ENCODE results near the gene SUMO3. TPM values are rescaled to one million over a fixed set of nuclear protein-coding genes. Genes with fewer than 3 reads are reported as not detected.

Gene SUMO3
- total RNA-seq, 1 experiment from 2014 or later = 82.9 TPM

- no peak for DNase-seq
- Mint-ChIP-seq H3K4me1 (peaks cover 15 to 20% of the 10 kb centered on the region in 2 experiments), H3K36me3 (ENCODE audit: insufficient read depth in 1 of 3, low read depth in 3 of 3) (peaks cover 13 to 29% (median 17%) of the 10 kb centered on the region in 3 experiments), H3K27ac (no peak overlapping the region), H3K27me3 (ENCODE audit: low read depth) (peaks cover 30% of the 10 kb centered on the region), H3K9me3 (peaks cover 38 to 42% of the 10 kb centered on the region in 2 experiments), H3K4me3 (peak overlapping the region; percentile 52 to 71; a peak in 3 of 5 replicates)
- Histone ChIP-seq H3K18ac (ENCODE audit: insufficient read length, low read depth, low read length) (no peak overlapping the region), H2AFZ (ENCODE audit: low read length) (no peak overlapping the region), H4K5ac (ENCODE audit: insufficient read length, low read depth, low read length) (no peak overlapping the region), H3K23me2 (ENCODE audit: insufficient read length, low read depth, low read length, poor library complexity, severe bottlenecking) (peaks cover 8% of the 10 kb centered on the region), H3K14ac (ENCODE audit: insufficient read depth, low read length) (no peak overlapping the region), H2BK20ac (ENCODE audit: low read depth, low read length, poor library complexity, severe bottlenecking) (no peak overlapping the region), H3K4me1 (ENCODE audit: insufficient read depth, low read length) (no peaks in the 10 kb centered on the region), H2BK12ac (ENCODE audit: insufficient read length, low read depth, low read length) (no peak overlapping the region), H3K4ac (ENCODE audit: low read depth, low read length) (no peak overlapping the region), H3K9me3 (ENCODE audit: control insufficient read depth, low read depth, low read length) (peaks cover 21% of the 10 kb centered on the region), H2BK120ac (ENCODE audit: low read depth, low read length, poor library complexity, severe bottlenecking) (no peak overlapping the region), H3K4me2 (ENCODE audit: insufficient read depth, insufficient read length, low read length) (peak overlapping the region; percentile 1), H4K8ac (replicated peaks; ENCODE audit: insufficient read length, low read depth, low read length) (no peak overlapping the region), H3K27me3 (ENCODE audit: insufficient read depth, low read length) (no peaks in the 10 kb centered on the region; the same call in 1 of the 2 replicates), H3K23ac (ENCODE audit: insufficient read length, low read depth, low read length) (no peak overlapping the region), H4K91ac (ENCODE audit: insufficient read length, low read depth, low read length) (no peak overlapping the region), H3K79me1 (ENCODE audit: insufficient read depth, low read depth, low read length, poor library complexity, severe bottlenecking) (peaks cover under 1% of the 10 kb centered on the region), H2BK15ac (ENCODE audit: low read depth, low read length) (no peak overlapping the region), H3T11ph (ENCODE audit: low read length) (no peak overlapping the region), H3K79me2 (ENCODE audit: insufficient read depth, low read length) (peaks cover 2% of the 10 kb centered on the region; the same call in 1 of the 2 replicates), H2AK5ac (ENCODE audit: insufficient read length, low read length) (no peak overlapping the region), H4K20me1 (ENCODE audit: control insufficient read depth, insufficient read depth, insufficient read length) (no peaks in the 10 kb centered on the region), H2BK5ac (ENCODE audit: insufficient read length, low read length) (no peak overlapping the region), H3K9ac (ENCODE audit: extremely low read depth, insufficient read length, low read length) (no peak overlapping the region), H3K56ac (ENCODE audit: insufficient read length, low read depth, low read length) (no peak overlapping the region), H3K27ac (ENCODE audit: insufficient read length, low read depth, low read length) (no peak overlapping the region)
- no CpG with 5 or more reads among the region's 37 CpGs for WGBS (ENCODE audit: extremely low coverage, insufficient read length, low lambda C conversion rate)
- no peak for TF ChIP-seq CTCF (conservative IDR thresholded peaks at IDR 0.05)
Observed at GRCh38 chr21:44818640-44819011, 764 bp upstream of the SUMO3 start.
